ENCODE data around the gene PCYT2. TPM values are rescaled to one million over a fixed set of nuclear protein-coding genes. Genes with fewer than 3 reads are reported as not detected.

The PCYT2 gene
- total RNA-seq, 1 donor from 2014 or later = 40.4 TPM

GRCh38 chr17:81944858-81945257, 33.7 kb upstream of the PCYT2 start:
- no peak for DNase-seq (ENCODE audit: low read depth in 2 of 2)

- no peak for DNase-seq (ENCODE audit: low read depth in 2 of 2)
These were observed 31.0 kb upstream of the PCYT2 start for GRCh38 chr17:81942167-81942553.

DNA sequence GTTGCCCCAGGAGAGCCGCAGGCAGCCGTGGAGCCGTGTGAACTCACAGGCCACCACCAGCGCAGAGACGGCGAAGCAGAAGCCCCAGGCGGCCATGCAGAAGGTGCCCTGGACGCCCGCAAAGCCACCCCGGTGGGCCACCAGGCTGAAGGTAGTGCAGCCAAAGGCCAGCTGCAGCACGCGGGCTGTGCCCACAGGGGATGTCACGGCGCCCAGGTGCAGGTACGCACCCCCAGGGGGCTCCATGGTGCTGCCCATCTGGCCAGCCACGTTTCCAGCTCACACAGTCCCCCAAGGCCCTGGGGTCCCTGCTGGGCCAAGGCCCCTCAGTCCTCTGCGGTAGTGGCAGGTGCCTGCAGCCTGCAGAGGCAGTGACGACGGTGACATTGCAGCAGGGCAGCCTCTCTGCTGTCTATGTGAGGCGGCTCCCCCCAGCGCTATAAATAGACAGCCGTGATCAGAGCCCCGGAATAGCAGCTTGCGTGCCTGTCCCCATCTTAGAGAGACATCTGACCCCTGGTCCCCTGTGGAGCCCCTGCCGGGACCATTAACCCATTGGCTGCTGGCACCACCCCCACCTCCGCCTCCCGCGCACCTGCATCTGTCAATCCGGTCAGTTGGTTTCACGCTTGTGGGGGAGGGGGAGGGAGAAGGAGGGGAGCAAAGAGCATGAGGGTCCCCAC, 30.4 kb upstream of the PCYT2 start:
- DNase-seq (ENCODE audit: low read depth in 2 of 2) = no peak

DNA sequence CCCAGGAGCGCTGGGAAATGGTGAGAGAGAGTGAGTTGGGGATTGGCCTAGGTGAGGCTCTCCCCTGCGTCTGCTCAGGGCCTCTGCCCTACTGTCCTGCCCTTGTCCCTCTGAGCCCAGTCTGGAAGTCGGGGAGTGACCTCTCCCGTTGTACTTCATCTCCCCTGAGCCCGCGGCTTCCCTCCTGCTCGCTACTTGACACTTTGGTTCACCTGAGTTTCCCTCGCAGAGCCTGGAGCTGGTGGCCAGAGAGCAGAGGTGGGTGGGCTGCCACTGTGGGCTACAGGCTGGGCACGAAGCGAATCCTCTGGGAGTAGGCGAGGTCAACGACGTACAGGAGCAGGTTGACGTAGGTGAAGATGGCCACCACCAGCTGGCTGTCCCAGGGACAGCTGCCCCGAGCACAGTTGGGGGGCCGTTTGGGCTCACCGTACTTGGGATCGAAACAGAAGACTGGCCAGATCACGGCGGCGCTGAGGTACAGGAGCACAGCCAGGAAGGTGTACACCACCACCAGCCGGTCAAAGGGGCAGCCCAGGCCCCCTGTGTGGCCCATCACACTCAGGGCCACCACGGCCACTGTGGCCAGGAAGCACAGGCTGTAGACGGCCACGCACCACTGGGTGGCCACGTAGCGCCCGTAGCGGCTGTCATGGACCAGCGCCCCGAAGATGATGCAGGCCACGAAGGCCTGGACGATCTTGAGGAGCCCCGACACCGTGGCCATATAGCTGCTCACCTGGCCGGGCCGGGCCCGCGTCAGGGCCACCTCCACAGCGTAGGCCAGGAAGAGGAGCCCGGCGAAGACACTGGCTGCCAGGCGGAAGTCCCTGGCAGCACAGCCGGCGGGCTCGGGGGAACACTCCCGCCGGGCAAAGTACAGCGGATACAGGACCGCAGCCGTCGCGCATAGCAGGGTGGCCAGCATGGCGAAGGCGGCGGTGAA, 29.6 kb upstream of the PCYT2 start:
- DNase-seq (ENCODE audit: low read depth in 2 of 2) = no peak

DNA sequence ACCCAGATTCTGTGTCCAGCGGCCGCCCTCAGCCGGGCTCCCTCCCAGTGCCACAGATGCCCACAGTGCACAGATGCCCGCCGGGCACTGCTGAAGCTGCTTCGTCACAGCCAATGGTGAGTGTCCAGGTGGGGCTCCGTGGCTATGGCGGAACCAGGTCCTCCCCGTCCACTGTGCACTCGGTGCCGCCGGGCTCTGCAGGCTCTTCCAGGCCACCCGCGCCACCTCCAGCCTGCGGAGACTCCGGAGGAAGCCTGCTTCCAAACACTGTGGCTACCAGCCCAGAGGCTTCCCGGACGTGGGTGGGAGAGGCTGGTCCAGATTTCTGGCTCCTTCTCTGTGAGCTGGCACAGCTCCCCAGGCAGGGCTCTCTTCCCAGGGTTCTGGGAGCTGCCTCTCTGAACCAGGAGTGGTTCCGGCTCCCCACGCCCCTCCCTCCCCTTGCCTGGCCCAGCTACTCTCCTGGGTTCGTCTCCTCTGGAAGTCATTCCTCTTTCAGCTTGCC, 28.7 kb upstream of the PCYT2 start:
- no peak for DNase-seq (ENCODE audit: low read depth in 2 of 2)

DNA sequence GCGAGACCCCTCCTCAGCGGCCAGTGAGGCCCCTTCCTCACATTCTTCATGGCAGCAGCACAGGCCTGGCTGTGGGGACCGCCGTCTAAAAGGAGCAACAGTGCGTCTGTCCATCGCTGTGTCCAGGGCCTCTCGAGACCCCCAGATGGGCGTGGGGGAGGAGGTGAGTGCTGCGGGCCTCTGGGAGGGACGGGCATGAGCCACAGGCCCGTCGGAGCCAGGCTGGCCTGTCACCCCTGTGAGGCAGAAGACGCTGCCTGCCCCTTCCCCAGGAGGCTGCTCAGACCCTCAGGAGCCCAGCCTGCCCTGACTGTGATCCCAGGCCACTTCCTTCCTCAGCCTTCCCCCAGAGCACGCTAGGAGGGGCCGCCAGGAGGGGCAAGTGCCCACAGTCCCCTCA, 28.0 kb upstream of the PCYT2 start:
- no peak for DNase-seq (ENCODE audit: low read depth in 2 of 2)

DNA sequence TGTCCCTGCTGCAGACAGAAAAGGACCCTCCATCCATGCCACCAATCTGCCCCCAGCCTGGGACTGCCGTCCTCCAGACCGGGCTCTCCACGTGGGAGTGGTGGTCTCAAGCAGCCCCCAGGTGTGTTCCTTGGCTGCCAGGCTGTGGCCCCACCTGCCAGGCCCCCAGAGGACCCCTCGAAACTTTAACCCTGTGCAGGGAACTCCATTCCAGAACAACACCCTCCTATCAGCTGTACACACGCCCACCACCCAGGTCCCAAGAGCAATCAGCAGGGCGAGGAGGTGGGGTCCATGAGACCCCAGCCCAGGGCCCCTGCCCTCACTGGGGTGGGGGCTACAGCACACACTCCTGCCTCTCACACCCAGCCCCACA, 24.5 kb upstream of the PCYT2 start:
- no peak for DNase-seq (ENCODE audit: low read depth in 2 of 2)

DNA sequence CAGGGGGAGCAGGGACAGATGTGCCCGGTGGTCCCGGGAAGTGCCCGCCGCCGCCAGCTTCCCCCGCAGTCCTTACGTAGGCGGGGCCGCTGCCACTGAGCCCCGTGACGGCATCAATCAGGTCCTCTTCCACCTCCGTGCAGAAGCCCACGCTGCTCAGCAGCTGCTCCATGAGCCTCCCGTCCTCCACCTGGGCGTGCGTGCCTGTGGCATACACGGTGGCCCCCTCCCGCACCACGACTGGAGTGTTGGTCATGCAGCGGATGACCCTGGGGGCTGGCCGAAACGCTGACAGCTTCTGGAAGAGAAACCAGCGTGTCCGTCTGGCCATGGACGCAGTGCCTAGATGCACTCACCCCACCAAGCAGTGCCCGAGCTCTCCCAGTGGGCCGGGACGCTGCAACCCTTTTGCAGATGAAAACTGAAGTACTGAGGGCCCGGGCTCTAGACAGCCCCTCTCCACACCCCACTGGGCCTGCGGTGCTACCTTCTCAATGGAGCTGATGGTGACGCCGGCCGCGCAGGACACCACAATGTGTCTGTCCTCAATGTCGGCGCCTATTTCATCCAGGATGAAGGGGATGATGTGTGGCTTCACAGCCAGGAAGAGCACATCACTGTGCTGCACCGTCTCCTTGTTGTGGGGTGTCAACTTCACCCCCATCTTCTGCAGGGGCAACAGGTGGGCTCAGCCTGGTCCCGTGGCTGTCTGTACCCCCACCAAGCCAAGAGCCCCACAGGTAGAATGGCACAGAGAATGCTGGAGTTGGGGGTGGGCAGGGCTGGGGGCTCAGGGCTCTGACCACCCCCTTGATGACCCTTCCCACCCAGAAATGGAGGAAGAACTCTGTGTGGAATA, 23.9 kb upstream of the PCYT2 start:
- DNase-seq (ENCODE audit: low read depth in 2 of 2) = no peak

DNA sequence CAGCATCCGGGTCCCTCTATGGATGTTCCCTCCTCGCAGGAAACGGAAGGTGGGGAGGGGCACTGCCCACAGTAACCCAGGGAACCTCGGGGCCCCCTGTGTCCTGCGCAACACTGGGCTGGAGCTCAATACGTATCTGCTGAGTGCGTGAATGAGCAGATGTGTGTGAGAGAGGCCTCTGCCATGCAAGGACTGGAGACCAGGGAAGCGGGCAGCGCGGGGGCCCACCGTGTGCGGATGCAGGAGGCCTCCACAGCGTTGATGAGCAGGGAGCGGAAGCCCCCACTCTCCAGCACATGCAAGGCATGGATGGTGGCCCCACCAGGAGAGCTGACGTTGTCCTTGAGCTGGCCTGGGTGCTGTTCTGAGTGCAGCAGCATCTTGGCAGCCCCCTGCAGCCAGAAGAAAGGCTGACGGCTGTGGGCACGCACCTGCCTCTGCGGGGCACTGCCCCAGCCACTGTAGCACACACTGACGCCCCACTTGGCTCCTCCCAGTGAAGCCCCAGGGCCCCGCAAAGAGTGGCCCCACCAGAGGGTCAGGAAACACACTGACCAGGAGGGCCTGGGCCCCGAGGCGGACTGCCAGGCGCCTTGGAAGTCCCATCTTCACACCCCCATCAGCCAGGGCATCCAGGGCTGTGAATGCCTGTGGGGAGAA, 23.0 kb upstream of the PCYT2 start:
- DNase-seq (ENCODE audit: low read depth in 2 of 2) = no peak

- no peak for DNase-seq (ENCODE audit: low read depth in 2 of 2)
These were observed 22.0 kb upstream of the PCYT2 start for GRCh38 chr17:81933178-81933699.

GRCh38 chr17:81932333-81932983, 21.3 kb upstream of the PCYT2 start:
- DNase-seq (ENCODE audit: low read depth in 2 of 2) = no peak

GRCh38 chr17:81931557-81932332, 20.5 kb upstream of the PCYT2 start:
- DNase-seq (ENCODE audit: low read depth in 2 of 2) = no peak

DNA sequence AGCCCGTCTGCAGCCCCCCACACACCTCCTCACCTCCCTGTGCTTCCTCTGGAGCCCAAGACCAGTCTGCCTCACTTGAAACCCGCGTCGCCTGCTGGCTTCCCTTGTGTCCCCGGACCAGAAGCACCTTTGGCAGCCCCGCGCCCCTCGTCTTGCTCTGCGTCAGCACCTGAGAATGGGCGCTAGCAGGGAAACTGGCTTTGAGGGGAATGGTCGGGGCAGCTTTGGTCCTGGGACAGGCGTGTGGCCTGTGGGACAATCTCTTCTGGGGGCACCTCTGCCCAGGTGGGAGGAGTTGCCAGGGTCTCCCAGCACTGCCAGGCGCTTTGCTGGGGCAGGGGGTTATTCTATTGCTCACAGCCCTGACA, 20.0 kb upstream of the PCYT2 start:
- DNase-seq (ENCODE audit: low read depth in 2 of 2) = no peak

DNA sequence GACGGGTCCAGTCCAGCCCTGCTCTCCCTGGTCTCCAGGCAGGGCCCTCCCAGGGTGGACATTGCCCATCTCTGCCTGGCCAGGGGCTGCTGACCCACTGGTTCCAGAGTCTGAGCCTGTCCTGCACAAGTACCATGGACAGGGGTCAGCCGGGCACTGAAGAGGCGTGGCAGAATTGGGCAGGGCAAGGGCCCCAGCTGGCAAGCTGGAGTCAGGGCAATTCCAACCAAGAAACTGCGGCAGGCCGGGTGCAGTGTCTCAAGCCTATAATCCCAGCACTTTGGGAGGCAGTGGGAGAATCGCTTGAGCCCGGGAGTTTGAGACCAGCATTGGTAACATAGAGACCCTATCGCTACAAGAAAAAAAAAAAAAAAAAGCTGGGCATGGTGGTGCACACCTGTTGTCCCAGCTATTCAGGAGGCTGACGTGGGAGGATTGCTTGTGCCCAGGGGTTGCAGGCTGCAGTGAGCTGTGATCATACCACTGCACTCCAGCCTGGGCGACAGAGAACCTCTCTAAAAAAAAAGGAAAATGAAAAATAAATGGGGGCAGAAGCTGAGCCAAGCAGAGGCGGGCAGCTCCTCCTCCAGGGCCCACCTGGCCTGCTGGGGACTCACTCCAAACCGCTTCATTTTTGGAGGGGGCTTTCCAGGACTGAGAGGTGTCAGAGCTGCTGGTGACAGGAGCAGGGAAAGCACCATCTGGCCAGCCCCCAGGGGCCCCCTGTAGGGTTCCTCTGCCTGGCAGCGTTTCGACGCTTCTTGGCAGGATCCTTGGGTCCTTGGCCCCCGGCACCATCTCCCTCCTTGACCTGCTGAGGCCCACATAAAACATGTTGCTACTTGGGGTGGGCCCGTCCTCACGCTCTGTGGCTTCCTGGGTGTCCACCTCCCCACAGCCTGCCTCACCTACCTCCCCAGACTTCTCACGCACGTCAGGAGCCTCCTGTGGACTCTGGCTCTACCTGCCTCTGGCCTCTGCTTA, 19.2 kb upstream of the PCYT2 start:
- DNase-seq (ENCODE audit: low read depth in 2 of 2) = no peak

DNA sequence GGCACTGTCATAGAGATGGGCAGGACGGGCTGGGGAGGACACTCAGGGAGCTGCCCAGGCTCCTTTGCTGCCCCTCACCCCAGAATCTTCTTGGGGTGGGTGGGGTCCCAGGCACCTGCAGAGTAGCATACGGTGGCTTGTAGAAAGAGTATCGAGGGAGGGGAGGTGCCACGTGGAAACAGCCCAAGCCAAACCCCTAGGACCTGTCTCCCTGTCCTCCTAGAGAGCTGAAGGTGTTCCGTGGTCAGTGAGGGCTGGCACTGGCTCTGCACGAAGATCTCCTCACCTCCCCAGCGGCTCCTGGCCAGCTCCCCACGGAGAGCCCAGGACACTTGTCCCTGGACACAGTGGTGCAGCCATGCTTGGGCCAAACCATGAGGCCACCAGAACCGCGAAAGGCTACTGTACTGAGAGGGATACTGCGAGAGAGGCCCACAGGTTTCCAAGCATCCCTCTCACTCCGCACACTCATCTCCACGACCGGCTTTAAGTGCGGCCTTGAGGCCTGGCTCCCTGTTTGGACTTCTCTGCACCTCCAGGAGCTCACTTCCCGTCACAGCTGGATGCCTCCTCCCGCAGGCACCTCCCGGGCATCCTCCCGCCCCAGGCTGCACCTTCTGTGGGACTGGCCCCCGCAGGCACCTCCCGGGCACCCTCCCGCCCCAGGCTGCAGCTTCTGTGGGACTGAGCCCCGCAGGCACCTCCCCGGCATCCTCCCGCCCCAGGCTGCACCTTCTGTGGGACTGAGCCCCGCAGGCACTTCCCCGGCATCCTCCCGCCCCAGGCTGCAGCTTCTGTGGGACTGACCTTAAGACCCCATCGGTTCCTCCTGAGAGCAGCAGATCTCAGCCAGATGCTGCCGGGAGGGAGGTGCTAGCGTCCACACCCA, 18.3 kb upstream of the PCYT2 start:
- no peak for DNase-seq (ENCODE audit: low read depth in 2 of 2)

DNA sequence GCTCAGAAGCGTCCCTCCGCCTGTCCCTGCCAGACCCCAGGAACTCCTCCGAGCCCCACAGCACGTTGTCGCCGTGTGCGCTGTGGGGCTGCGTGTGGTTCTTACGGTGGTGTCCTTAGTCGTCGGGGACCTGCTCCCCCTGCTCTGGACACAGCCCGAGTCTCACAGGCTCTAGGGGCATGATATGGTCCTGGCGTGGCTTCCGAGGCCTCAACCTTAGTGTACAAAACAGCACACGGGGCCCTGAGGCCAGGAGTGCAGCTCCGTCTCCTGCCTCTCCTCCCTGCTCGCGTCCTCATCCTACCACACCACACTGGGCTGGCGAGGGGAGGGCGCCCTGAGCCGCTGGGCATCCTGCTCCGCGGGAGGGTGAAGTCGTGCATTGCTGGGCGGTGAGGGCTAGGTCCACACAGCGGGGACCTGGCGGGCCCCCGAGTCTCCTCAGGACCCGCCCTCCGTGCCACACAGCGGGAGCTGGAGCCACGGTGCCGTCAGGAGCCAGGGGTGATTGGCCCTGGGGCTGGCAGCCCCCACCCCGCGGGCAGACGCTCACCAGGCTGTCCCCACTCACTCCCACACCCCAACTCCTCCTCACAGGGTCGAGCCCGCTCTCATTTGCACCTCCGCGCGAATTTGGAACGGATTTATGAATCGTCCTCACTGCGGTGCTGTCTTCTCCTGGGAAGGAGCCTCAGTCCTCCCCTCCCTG, 17.5 kb upstream of the PCYT2 start:
- DNase-seq (ENCODE audit: low read depth in 2 of 2) = no peak

Measured in dermis microvascular lymphatic vessel endothelial cell (primary cell).